ENCODE measurements around the gene NR2C1.

NR2C1 gene

GRCh38 chr12:95100264-95101190 is 27.1 kb upstream of the NR2C1 start:
- no peak overlapping the region for H2AFZ ChIP-seq (ENCODE audit: low read depth, low read length, severe bottlenecking)
- H3K9me3 ChIP-seq (ENCODE audit: insufficient read depth, low read length) = no peaks in the 10 kb centered on the region
- H3K9ac ChIP-seq (ENCODE audit: low read length) = no peak overlapping the region
- H3K36me3 ChIP-seq (ENCODE audit: low read length) = no peaks in the 10 kb centered on the region
- H3K4me2 ChIP-seq (ENCODE audit: low read depth, low read length, poor library complexity, severe bottlenecking) = no peak overlapping the region
- H3K27me3 ChIP-seq (ENCODE audit: low read length) = no peaks in the 10 kb centered on the region
- no peak overlapping the region for H3K4me3 ChIP-seq (ENCODE audit: insufficient read depth, low read length, poor library complexity, severe bottlenecking)
- H4K20me1 ChIP-seq (ENCODE audit: low read depth, low read length) = no peaks in the 10 kb centered on the region
- no peak for TF ChIP-seq CTCF (IDR thresholded peaks at IDR 0.05; ENCODE audit: insufficient read depth, low read length, poor library complexity, severe bottlenecking)
- TF ChIP-seq EZH2phosphoT487 (conservative IDR thresholded peaks at IDR 0.05; ENCODE audit: low read length) = no peak
- no peaks in the 10 kb centered on the region for H3K9me2 ChIP-seq (replicated peaks; ENCODE audit: insufficient read depth, low read length)
- no peaks in the 10 kb centered on the region for H3K79me2 ChIP-seq (ENCODE audit: insufficient read depth, low read length)
- no peak overlapping the region for H3K27ac ChIP-seq (ENCODE audit: low read depth, low read length)
- no peaks in the 10 kb centered on the region for H3F3A ChIP-seq (ENCODE audit: insufficient read depth)

- Histone ChIP-seq H2AFZ (ENCODE audit: low read depth, low read length, severe bottlenecking) (no peak overlapping the region), H3K27me3 (ENCODE audit: low read length) (no peaks in the 10 kb centered on the region), H3K9me3 (ENCODE audit: insufficient read depth, low read length) (no peaks in the 10 kb centered on the region), H3K79me2 (ENCODE audit: insufficient read depth, low read length) (no peaks in the 10 kb centered on the region), H3K4me2 (ENCODE audit: low read depth, low read length, poor library complexity, severe bottlenecking) (no peak overlapping the region), H3K4me3 (ENCODE audit: insufficient read depth, low read length, poor library complexity, severe bottlenecking) (no peak overlapping the region), H3F3A (ENCODE audit: insufficient read depth) (no peaks in the 10 kb centered on the region), H3K36me3 (ENCODE audit: low read length) (no peaks in the 10 kb centered on the region), H3K27ac (ENCODE audit: low read depth, low read length) (no peak overlapping the region), H3K9me2 (replicated peaks; ENCODE audit: insufficient read depth, low read length) (no peaks in the 10 kb centered on the region), H4K20me1 (ENCODE audit: low read depth, low read length) (no peaks in the 10 kb centered on the region), H3K9ac (ENCODE audit: low read length) (no peak overlapping the region)
- TF ChIP-seq EZH2phosphoT487 (conservative IDR thresholded peaks at IDR 0.05; ENCODE audit: low read length) (no peak), CTCF (IDR thresholded peaks at IDR 0.05; ENCODE audit: insufficient read depth, low read length, poor library complexity, severe bottlenecking) (no peak)
Measured at GRCh38 chr12:95099270-95099790, 25.9 kb upstream of the NR2C1 start.

GRCh38 chr12:95096852-95097251 is 23.4 kb upstream of the NR2C1 start:
- no peaks in the 10 kb centered on the region for H3K27me3 ChIP-seq (ENCODE audit: low read length)

More at GRCh38 chr12:95096852-95097251, 23.4 kb upstream of the NR2C1 start:
- TF ChIP-seq CTCF (IDR thresholded peaks at IDR 0.05; ENCODE audit: insufficient read depth, low read length, poor library complexity, severe bottlenecking) (no peak), EZH2phosphoT487 (conservative IDR thresholded peaks at IDR 0.05; ENCODE audit: low read length) (no peak)
- H3K9ac ChIP-seq (ENCODE audit: low read length) = no peak overlapping the region
- no peaks in the 10 kb centered on the region for H3K9me2 ChIP-seq (replicated peaks; ENCODE audit: insufficient read depth, low read length)
- H3K4me3 ChIP-seq (ENCODE audit: insufficient read depth, low read length, poor library complexity, severe bottlenecking) = no peak overlapping the region
- H2AFZ ChIP-seq (ENCODE audit: low read depth, low read length, severe bottlenecking) = no peak overlapping the region
- no peaks in the 10 kb centered on the region for H3K36me3 ChIP-seq (ENCODE audit: low read length)
- no peaks in the 10 kb centered on the region for H3F3A ChIP-seq (ENCODE audit: insufficient read depth)
- H3K9me3 ChIP-seq (ENCODE audit: insufficient read depth, low read length) = no peaks in the 10 kb centered on the region
- no peaks in the 10 kb centered on the region for H4K20me1 ChIP-seq (ENCODE audit: low read depth, low read length)
- no peak overlapping the region for H3K27ac ChIP-seq (ENCODE audit: low read depth, low read length)
- no peak overlapping the region for H3K4me2 ChIP-seq (ENCODE audit: low read depth, low read length, poor library complexity, severe bottlenecking)
- H3K79me2 ChIP-seq (ENCODE audit: insufficient read depth, low read length) = no peaks in the 10 kb centered on the region
